ENCODE measurements around the gene DCDC2.

DCDC2 gene

GRCh38 chr6:24140591-24140990, 217.3 kb downstream of the DCDC2 start:
- no peak for DNase-seq

GRCh38 chr6:24139639-24140038, 218.2 kb downstream of the DCDC2 start:
- DNase-seq = no peak

GRCh38 chr6:24139080-24139479, 218.8 kb downstream of the DCDC2 start:
- DNase-seq = no peak

- no peak for DNase-seq
Measured at GRCh38 chr6:24131751-24132150, 226.1 kb downstream of the DCDC2 start.

- DNase-seq = no peak
Measured at GRCh38 chr6:24127316-24127715, 230.5 kb downstream of the DCDC2 start.

- DNase-seq = no peak
Measured at GRCh38 chr6:24126586-24127192, 231.2 kb downstream of the DCDC2 start.

GRCh38 chr6:24125980-24126379, 231.9 kb downstream of the DCDC2 start, which contains the start of gene NRSN1:
Gene NRSN1, plus strand, starts transcription at chr6:24126215. Its CDS starts 8,113 bp downstream, at chr6:24134328.
- no peak for DNase-seq

- DNase-seq = no peak
Measured at GRCh38 chr6:24122139-24122538, 235.7 kb downstream of the DCDC2 start.

Data from activated CD8-positive, alpha-beta memory T cell treated with anti-CD3 and anti-CD28 coated beads for 24 hours (primary cell).